ENCODE measurements around the gene THOC3.
"Not testable (repeated sequence)": the region's sequence is repeated elsewhere in the genome, so short reads cannot be mapped to it uniquely, and the experiment has no call there.

The THOC3 gene

DNA sequence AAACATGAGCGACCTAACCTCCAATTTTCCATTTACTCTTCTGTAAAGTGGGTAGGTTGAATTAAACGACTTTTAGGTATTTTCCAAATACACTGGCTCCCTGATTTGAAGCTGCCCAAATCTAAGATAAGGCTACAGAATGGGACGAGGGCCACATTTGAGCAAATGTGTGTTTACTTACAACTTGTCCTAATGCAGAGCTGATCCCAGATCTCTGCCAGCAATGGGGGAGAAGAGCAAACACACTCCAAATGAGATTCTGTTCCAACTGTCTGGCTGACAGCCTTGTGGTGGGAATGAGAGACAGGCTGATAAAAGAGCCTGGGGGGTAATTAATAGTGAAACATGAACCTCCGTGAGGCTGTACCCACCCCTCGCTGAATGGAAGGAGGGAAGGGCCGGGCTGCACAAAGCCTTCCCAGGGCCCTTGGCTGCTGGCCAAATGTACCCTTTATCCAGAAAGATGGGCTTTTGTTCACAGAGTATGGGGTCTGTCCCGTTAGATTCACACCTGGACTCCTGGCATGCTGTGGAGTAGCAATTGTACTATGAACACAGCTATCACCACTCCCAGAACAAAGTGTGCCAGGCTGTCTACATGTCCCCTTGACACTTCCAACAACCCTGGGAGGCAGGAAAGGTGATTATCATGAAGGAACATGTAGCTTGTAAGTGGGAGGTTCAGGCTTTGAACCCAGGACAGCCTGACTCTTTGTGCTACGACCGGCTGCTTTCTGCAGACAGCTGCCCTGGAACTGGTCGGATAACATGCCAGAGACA is 19.6 kb downstream of the THOC3 start:
- DNase-seq (ENCODE audit: low read depth, low spot score); H3K4me3 ChIP-seq (ENCODE audit: low read length): not testable (repeated sequence)

DNA sequence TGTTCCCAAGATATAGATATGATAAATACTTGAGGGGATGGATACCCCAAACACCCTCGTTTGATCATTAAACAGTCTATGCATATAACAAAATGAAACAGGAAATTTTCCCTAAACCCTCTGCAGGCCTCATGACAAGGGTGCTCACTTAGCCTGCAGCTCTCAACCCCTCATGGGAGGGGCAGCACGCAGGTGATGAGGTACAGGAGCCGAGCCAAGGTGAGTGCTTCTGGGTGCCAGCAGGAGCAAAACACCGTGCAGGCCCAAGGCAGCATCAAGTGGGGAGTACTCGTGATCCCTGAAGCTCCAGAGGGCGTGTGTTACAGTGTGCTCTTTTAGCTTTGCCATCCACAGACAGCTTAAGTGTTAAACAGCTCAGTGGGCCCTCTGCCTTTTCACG is 24.9 kb downstream of the THOC3 start:
- H3K4me3 ChIP-seq (ENCODE audit: low read length); DNase-seq (ENCODE audit: low read depth, low spot score): not testable (repeated sequence)

DNA sequence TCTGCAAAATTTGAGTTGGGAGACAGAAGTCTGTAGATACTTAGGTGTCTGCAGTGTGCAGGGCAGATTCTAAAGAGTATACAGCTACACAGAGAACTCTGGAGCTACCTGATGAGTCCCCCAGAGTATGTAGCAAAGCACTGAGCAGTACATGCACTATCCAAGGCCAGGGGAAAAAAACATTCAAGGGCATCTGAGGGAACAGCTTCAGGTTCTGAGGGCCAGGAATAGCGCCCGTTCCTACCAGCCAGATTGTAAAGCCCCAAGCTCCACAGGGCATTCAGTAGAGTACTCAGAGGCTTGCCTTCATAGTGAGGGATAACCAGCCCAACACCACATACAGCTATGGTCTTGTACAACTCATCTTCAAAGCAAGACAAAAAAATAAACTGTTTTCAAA is 27.5 kb downstream of the THOC3 start:
- not testable (repeated sequence) for DNase-seq (ENCODE audit: low read depth, low spot score); H3K4me3 ChIP-seq (ENCODE audit: low read length)

DNA sequence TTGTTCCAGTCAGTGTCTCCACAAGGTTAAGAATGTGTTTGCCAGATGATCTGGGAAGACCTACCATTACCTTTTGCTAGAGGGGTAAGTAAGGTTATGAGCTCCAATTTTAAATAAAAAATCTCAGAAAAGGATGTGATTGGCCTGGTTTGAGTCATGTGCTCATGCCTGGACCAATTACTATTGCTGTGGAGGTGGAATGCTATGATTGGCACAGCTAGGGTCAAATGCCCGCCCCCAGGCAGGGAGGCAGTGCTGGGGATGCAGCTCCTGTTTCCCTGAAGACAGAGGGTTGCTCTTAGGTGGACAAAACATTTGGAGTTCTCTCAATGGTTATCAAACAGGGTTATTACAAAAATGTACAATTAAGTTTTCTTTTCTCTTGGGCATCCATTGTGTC is 29.6 kb downstream of the THOC3 start:
- not testable (repeated sequence) for H3K4me3 ChIP-seq (ENCODE audit: low read length); DNase-seq (ENCODE audit: low read depth, low spot score)

DNA sequence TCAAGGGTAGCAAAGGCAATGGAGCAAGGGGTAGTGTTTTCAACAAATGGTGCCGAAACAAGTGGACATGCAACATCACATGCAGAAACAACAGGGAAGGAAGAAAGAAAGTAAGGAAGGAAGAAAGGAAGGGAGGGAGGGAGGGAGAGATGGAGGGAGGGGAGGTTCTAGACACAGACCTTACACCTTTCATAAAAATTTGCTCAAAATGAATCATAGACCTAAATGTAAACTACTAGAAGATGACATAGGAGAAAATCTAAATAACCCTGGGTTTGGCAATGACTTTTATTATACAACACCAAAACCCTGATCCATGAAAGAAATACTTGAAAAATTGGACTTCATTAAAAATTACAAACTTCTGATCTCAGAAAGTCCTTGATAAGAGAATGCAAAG is 39.4 kb downstream of the THOC3 start:
- not testable (repeated sequence) for H3K4me3 ChIP-seq (ENCODE audit: low read length); DNase-seq (ENCODE audit: low read depth, low spot score)

DNA sequence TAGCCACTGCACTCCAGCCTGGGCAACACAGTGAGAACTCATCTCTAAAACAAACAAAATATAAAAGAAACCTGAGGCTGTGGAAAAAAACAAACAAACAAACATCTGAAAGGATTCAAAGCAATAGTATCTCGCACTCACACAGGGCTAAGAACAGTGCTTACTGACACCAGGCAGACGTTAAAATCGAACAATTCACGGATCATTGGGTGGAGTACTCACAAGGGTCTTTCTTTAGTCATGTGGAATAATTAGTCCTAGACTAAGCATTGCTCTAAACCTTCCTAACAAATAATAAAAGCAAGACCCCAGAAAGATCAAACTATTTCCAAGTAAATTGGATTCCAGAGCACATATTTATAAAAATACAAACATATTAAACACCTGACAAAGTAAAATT is 43.0 kb downstream of the THOC3 start:
- not testable (repeated sequence) for DNase-seq (ENCODE audit: low read depth, low spot score); H3K4me3 ChIP-seq (ENCODE audit: low read length)

DNA sequence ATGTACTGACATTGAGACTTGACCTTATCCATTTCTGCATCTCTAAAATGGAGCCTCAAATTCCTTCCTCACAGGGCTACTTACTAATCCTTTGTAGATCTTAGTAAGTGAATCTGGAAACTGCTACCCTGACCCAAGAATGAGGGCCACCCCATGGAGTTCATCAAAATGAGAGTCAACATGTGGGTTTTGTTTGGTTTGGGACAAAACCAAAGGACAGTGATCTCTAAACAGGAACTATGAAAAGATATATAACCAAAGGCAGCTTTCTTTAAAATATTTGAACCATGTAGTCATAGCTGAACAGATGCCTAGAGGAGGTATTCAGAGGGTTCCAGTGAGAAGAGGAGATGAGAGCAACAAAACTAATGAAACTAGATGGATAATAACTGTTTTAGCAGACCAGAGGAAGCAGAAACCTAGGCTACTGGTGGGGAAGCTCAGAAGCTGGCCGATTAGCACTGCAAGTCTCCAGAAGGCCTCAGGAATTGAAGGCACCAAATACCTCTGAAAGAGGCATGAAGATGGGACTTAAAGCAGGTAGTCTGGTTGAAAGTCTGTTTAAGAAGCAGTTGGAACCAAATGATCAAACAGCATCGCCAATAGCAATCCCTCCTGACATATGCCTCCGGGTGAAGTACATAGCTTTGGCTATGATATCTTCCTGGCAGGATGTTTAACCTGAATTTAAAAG is 45.8 kb downstream of the THOC3 start:
- H3K4me3 ChIP-seq (ENCODE audit: low read length): no peak overlapping the region
- no peak for DNase-seq (ENCODE audit: low read depth, low spot score)

DNA sequence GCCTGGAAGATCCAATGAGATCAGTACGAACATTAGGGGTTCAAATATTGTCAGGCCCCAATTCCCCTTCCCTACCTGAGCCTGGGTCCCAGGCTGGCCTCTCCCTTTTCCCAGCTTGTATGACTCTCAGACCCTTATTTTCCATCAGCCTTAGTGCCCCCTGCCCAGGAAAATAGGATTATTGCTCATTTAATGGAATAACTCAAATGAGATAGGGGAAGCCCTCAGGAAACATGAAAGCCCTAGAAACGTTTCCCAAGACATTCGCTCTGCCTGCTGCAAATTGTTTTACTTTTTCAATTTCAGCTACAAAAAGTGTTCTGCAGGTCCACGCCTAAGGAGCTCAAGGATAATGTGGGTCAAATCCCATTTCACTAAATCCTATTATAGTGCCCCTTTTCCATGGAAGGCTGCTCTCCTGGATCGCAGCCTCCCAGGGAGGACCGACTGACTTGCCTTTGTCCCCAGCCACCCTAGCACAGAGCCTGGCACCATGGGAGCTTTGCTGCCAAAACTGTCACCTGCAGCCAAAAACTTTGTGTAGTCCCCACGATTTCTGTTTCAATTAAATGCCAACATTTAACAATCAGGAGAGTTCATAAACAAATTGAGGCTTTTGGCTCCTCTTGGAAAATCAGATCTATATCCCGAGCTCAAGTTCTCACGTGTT is 46.9 kb downstream of the THOC3 start:
- no peak for DNase-seq (ENCODE audit: low read depth, low spot score)
- no peak overlapping the region for H3K4me3 ChIP-seq (ENCODE audit: low read length)

DNA sequence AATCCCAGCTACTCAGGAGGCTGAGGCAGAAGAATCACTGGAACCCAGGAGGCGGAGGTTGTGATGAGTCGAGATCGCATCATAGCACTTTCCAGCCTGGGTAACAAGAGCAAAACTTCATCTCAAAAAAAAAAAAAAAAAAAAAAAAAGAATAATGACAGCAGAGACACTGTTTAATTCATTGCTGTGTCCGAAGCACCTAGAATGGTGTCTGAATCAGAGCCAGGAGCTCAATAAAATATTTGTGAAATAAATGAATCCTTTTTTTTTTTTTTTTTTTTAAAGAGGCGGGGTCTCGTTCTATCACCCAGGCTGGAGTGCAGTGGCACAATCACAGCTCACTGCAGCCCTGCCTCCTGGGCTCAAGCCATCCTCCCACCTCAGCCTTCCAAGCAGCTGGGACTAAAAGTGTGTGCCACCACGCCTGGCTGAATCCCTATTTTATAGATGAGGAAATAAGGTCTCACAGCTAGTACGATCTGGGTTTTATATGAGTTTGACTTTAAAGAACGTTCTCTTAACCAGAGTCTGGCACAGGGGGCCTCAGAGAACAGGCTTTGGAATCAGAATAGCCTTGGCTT is 47.8 kb downstream of the THOC3 start:
- no peak for DNase-seq (ENCODE audit: low read depth, low spot score)
- H3K4me3 ChIP-seq (ENCODE audit: low read length): no peak overlapping the region

DNA sequence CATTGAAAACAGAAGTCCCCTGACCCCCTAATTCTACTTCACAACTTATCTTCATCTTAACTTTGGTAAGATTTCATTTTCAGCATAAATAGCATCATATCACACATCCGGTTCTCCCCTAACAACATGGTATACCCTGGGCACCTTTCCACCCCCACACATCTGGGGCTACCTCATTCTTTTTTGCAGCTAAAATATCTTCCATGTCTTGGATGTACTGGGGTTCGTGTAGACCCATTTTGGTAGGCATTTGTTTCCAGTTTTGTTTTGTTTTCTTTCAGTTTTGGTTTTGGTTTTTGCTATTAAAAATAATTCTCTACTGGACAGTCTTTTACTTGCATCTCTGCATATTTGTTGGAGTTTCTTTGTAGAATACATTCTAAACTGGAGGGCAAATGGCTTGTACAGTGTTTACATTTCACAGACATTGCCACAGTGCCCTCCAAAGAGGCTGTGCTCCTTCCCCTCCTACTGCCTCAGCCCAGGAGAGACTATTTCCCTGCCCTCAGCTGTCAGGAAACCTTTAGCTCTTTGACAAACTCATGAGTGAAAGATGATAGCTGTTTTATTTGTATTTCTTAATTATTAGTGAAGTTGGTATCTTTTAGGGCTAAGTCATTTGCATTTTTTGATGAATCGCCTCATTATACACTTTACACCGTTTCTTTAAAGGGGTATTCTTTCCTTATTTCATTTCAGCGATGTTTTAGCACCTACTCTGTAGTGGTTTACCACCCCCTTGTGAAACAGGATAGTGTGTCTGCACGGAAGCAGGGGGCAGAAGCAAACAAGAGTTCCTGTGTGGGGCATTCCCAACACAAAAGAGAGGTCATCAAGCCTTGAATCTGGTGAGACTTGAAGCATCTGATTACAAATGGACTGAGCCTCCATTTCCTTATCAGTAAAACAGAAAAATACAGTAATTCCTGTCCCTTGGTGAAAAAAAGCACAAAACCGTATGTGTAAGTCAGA is 52.8 kb downstream of the THOC3 start:
- DNase-seq (ENCODE audit: low read depth, low spot score); H3K4me3 ChIP-seq (ENCODE audit: low read length): not testable (repeated sequence)

DNA sequence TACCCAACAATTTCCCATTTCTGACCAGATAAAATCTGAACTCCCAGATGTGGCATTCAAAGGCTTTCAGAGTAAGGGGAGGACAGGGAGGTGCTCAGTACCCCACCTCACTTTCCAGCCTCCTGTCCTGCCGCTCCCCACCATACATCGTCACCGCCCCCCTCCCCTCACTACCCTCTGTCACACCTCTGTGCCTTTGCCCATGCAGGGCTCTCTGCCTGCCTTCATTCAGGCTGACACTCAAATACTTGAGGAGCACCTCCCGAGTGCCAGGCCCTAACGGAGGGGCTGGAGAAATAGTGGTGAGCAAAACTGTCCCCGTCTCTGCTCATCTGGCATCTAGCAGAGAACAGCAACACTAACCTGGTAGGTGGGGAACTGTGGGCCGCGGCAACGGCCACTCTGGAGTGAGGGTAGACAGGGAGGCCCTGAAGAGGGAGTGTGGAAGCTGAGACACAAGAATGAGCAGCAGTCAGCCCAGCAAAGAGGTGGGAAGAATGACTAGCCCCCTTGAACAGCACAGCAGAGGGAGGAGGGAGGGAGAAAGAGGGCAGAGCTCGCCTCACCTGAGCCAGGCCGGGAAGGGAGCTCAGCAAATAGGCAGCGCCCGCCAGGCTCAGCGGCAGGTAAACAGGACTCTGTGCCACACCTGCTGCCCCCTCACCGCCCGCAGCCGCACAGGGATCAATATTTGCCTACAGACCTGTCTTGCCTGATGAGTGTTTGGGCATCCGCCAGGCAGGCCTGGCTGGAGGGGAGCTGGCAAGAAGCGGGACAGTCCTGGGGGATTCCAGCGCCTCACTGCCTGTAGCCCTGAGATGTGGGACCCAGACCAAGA is 54.1 kb downstream of the THOC3 start:
- not testable (repeated sequence) for H3K4me3 ChIP-seq (ENCODE audit: low read length); DNase-seq (ENCODE audit: low read depth, low spot score)

DNA sequence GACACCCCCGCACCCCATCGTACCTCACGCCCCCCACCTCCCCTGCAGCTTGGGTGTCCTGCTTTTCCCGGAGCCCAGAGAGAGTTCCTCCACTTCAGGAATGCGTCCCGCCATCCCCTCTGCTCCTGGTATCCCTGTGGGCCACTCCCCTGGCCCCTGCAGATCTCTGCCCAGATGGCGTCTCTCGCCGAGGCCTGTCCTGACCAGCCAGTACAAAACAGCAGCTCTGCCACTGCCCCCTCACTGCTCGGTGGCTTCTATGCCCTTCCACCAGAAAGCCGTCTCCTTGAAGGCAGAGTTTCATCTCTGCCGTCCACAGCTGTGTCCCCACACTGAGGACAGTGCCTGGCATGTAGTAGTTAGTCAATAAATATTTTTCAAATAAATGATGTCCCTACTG is 58.0 kb downstream of the THOC3 start:
- DNase-seq (ENCODE audit: low read depth, low spot score); H3K4me3 ChIP-seq (ENCODE audit: low read length): not testable (repeated sequence)
